K562 (cell line): ENCODE results near the gene KIF26B. TPM values are rescaled to one million over a fixed set of nuclear protein-coding genes. Genes with fewer than 3 reads are reported as not detected.

Source experiments
- ATAC-seq: fragments of 200-7000 bp; cut with Tn5 transposase; 3 replicates; pipeline ENCODE4 v1.9.1; 2020; ENCODE audit warnings: moderate library complexity
- BruUV-seq: library from RNA; stranded (reverse); fragments of 400-500 nt; replicated peaks from 2 replicates; lab custom pipeline; 2021; lab: Mats Ljungman, UMichigan
- CTCF ChIA-PET: fragments of 300-600 bp; formaldehyde crosslinking; extraction: SDS; loops from one replicate; lab custom pipeline; 2021; ENCODE audit warnings: low intra/inter-chr PET ratio; lab: Yijun Ruan, JAX
- POLR2A ChIA-PET: fragments of 300-600, 350-650 bp; sonication (Branson Sonifier 250); formaldehyde crosslinking; extraction: SDS; loops from one replicate; lab custom pipeline; 2021; ENCODE audit warnings: antibody characterized with exemption, inconsistent platforms; lab: Yijun Ruan, JAX
- DNase-seq, 4 experiments: peaks; one replicate each; pipeline versions ENCODE4 v3.0.0 to v3.0.0-alpha.2; 2011 to 2018; ENCODE audit warnings: low spot score in 3 of 4, mixed read lengths in 3 of 4; ENCODE audit errors: extremely low read depth in 1 of 4
- FAIRE-seq: peaks from 2 replicates; lab custom pipeline; 2011; peaks lifted over from hg19 to GRCh38; lab: Jason Lieb, UNC
- H2AFZ ChIP-seq: 2 replicates; pipeline ENCODE4 v1.6.0; 2011; ENCODE audit warnings: low read depth, low read length, control low read depth, inconsistent platforms
- H3K27ac ChIP-seq: fragments of 200-600 bp; 3 replicates; pipeline ENCODE4 v1.8.0; 2011; ENCODE audit warnings: low read depth, mild to moderate bottlenecking, control low read depth, inconsistent platforms, low read length, moderate library complexity, mixed read lengths; ENCODE audit errors: extremely low read depth
- H3K27me3 ChIP-seq, 2 experiments: fragments of 300-600 bp in 1 of 2; 2 replicates in 1 of 2; 3 replicates in 1 of 2; pipeline versions ENCODE4 v1.6.0 to v1.8.0; 2011; ENCODE audit warnings: inconsistent platforms in 2 of 2, low read length in 2 of 2, mild to moderate bottlenecking in 1 of 2, mixed read lengths in 1 of 2, moderate library complexity in 1 of 2; ENCODE audit not compliant: control insufficient read depth in 2 of 2, insufficient read depth in 2 of 2
- H3K36me3 ChIP-seq: fragments of 300-600 bp; 3 replicates; pipeline ENCODE4 v1.8.0; 2011; ENCODE audit warnings: mild to moderate bottlenecking, low read length, inconsistent platforms; ENCODE audit not compliant: control insufficient read depth, insufficient read depth
- H3K4me1 ChIP-seq, 2 experiments: fragments of 200-600 bp in 1 of 2; replicated peaks in 1 of 2; 2 replicates in 1 of 2; 3 replicates in 1 of 2; pipeline versions ENCODE4 v1.5.1 to v1.8.0; 2011; ENCODE audit warnings: inconsistent platforms in 2 of 2, low read length in 2 of 2, mild to moderate bottlenecking in 1 of 2, mixed read lengths in 1 of 2, moderate library complexity in 1 of 2; ENCODE audit not compliant: control insufficient read depth in 2 of 2, insufficient read depth in 2 of 2
- H3K4me2 ChIP-seq: 2 replicates; pipeline ENCODE4 v1.6.1; 2011; ENCODE audit warnings: low read length, control low read depth, inconsistent platforms, mixed read lengths; ENCODE audit not compliant: insufficient read depth
- H3K4me3 ChIP-seq: fragments of 200-600 bp; sonication (generic), shearing (Covaris generic); 2 replicates; pipeline ENCODE4 v1.5.1; 2016; ENCODE audit warnings: control low read depth, inconsistent platforms
- H3K79me2 ChIP-seq: fragments of 200-600 bp; 3 replicates; pipeline ENCODE4 v1.8.0; 2011; ENCODE audit warnings: low read length, inconsistent platforms; ENCODE audit not compliant: control insufficient read depth, insufficient read depth
- H3K9ac ChIP-seq, 2 experiments: 2 replicates each; pipeline versions ENCODE4 v1.6.0 to v1.6.1; 2011; ENCODE audit warnings: low read depth in 2 of 2, low read length in 2 of 2, control low read depth in 1 of 2, inconsistent platforms in 1 of 2, mild to moderate bottlenecking in 1 of 2, mixed read lengths in 1 of 2; ENCODE audit not compliant: insufficient read depth in 1 of 2
- H3K9me1 ChIP-seq: one replicate; pipeline ENCODE4 v1.6.0; 2011; ENCODE audit warnings: inconsistent platforms, mild to moderate bottlenecking, low read length, moderate library complexity; ENCODE audit not compliant: control insufficient read depth, insufficient read depth
- H3K9me3 ChIP-seq: replicated peaks from 2 replicates; pipeline ENCODE4 v1.5.1; 2011; ENCODE audit warnings: low read depth, low read length, inconsistent platforms; ENCODE audit not compliant: control insufficient read depth, insufficient read depth
- H4K20me1 ChIP-seq: replicated peaks from 2 replicates; pipeline ENCODE4 v1.6.1; 2011; ENCODE audit warnings: low read length, inconsistent platforms, mixed read lengths; ENCODE audit not compliant: control insufficient read depth, insufficient read depth
- ELF1 ChIP-seq: fragments of 200-800 bp; sonication (Bioruptor generic); IDR thresholded peaks from 2 replicates; pipeline ENCODE4 v1.6.1; 2016; ENCODE audit warnings: missing genetic modification characterization, missing compliant biosample characterization
- FIP1L1 ChIP-seq: fragments of 200-400 bp; formaldehyde crosslinking; IDR thresholded peaks from 2 replicates; pipeline ENCODE4 v1.6.1; 2018; ENCODE audit warnings: mild to moderate bottlenecking, low read depth, low read length; ENCODE audit not compliant: poor library complexity, severe bottlenecking
- GATA2 ChIP-seq: sonication (generic); formaldehyde crosslinking; IDR thresholded peaks from 2 replicates; pipeline ENCODE4 v1.4.0; 2020; ENCODE audit warnings: mild to moderate bottlenecking, missing genetic modification reagents
- SMAD4 ChIP-seq: fragments of 250-450 bp; sonication (Bioruptor Pico); conservative IDR thresholded peaks from 2 replicates; pipeline ENCODE4 v1.8.0; 2021; ENCODE audit warnings: inconsistent platforms, mild to moderate bottlenecking, moderate library complexity
- U2AF2 ChIP-seq: fragments of 200-400 bp; formaldehyde crosslinking; optimal IDR thresholded peaks from 2 replicates; pipeline ENCODE3; 2017; ENCODE audit warnings: low read depth, mild to moderate bottlenecking, low read length
- ZBTB11 ChIP-seq, 3 experiments: fragments of 200-800 bp in 1 of 3; fragments of 250-450 bp in 1 of 3; fragments of 450-650 bp in 1 of 3; sonication (Bioruptor Pico) in 1 of 3; sonication (Bioruptor generic) in 1 of 3; formaldehyde crosslinking in 1 of 3; IDR thresholded peaks; 2 replicates each; pipeline versions ENCODE4 v1.6.1 to v1.8.0; 2016 to 2022; ENCODE audit warnings: mild to moderate bottlenecking in 2 of 3, missing genetic modification characterization in 2 of 3, missing compliant biosample characterization in 1 of 3, moderate library complexity in 1 of 3
- ZNF407 ChIP-seq: fragments of 450-650 bp; IDR thresholded peaks from 2 replicates; pipeline ENCODE4 v1.6.1; 2016; ENCODE audit warnings: low read depth
- ZNF589 ChIP-seq: fragments of 200-800 bp; sonication (Bioruptor generic); IDR thresholded peaks from 2 replicates; pipeline ENCODE4 v1.6.1; 2016; ENCODE audit warnings: low read depth, missing genetic modification characterization, missing compliant biosample characterization
- WGBS: fragments of 100-300 bp; shearing (Covaris generic); methylation state at CpG from one replicate; pipeline ENCODE4 v1.1.6; 2016; ENCODE audit warnings: low coverage, mixed read lengths; ENCODE audit not compliant: insufficient coverage; ENCODE audit errors: missing lambda C conversion rate; 5-methylcytosine and 5-hydroxymethylcytosine counted together
- in situ Hi-C: fragments of 300-500 bp; cut with MboI; formaldehyde crosslinking; loops from 4 replicates; pipeline ENCODE4 v1.15.0; 2018; ENCODE audit warnings: inconsistent platforms, mixed read lengths
- intact Hi-C: fragments of 100-400 bp; cut with micrococcal nuclease; formaldehyde crosslinking; loops from 2 replicates; pipeline ENCODE4 v1.14.2; 2022
- polyA plus RNA-seq, 8 experiments: library from polyadenylated mRNA; depleted of rRNA in 4 of 8; stranded (reverse) in 5 of 8; unstranded in 3 of 8; fragments of >200 nt; fragmentation: Nextera tagmentation in 2 of 8; fragmentation: Illumina TruSeq in 1 of 8; extraction: Ambion mirVana in 2 of 8; extraction: Trizol in 1 of 8; gene quantifications; 2 replicates each; pipeline versions ENCODE4 v1.2.1 to v1.2.3, GENCODE V29; 2011 to 2014; ENCODE audit warnings: inconsistent platforms in 1 of 8, missing spikeins in 1 of 8
- total RNA-seq, 7 experiments: library from RNA; depleted of rRNA in 6 of 7; stranded (reverse); fragments of >200 nt in 6 of 7; fragmentation: Illumina TruSeq in 2 of 7; extraction: Trizol in 2 of 7; gene quantifications; 2 replicates each; pipeline versions ENCODE4 v1.2.1 to v1.2.3, GENCODE V29; 2011 to 2021; ENCODE audit warnings: low replicate concordance in 1 of 7

The KIF26B gene
- total and polyA plus RNA-seq, 9 of the 15 experiments (the other 6 are each of a cell fraction or from before 2014, with no cell fraction given), result 0.02 to 0.08 (median 0.03) TPM; not detected in 6

- TF ChIP-seq ZBTB11 (CRISPR knock-in tag; IDR thresholded peaks at IDR 0.05), result no peak
These were observed 313.0 kb downstream of the KIF26B start (continued) for GRCh38 chr1:245467804-245468203.

GRCh38 chr1:245469006-245469405 is 314.2 kb downstream of the KIF26B start:
- Histone ChIP-seq H3K27ac (no peak overlapping the region), H3K79me2 (no peaks in the 10 kb centered on the region), H4K20me1 (no peaks in the 10 kb centered on the region), H3K36me3 (no peaks in the 10 kb centered on the region), H3K27me3 (peaks cover 25 to 63% of the 10 kb centered on the region in 2 experiments), H3K9ac (no peak overlapping the region), H3K4me1 (peaks cover 0 to 4% of the 10 kb centered on the region in 2 experiments; a peak in 1 of 5 replicates), H3K9me1 (no peaks in the 10 kb centered on the region), H3K4me3 (no peak overlapping the region), H3K9me3 (no peaks in the 10 kb centered on the region), H2AFZ (no peak overlapping the region), H3K4me2 (no peak overlapping the region)
- ChIA-PET CTCF (no interaction called here), POLR2A (interaction anchor here (0.7 to 1.0 kb wide), 2 partner anchors 13 to 18 kb away, joined by 4 read pairs; no protein-coding TSS in a partner anchor)
- DNase-seq, result no peak
- in situ Hi-C loops (no loop called here), intact Hi-C loops (no loop called here)
- no peak for FAIRE-seq
- no TSS peak for BruUV-seq
- 1% methylated on average over 6 of the region's 6 CpGs for WGBS
- no peak for ATAC-seq
- no peak for TF ChIP-seq FIP1L1
- TF ChIP-seq GATA2, result no peak
- no peak for TF ChIP-seq ZNF589 (CRISPR knock-in tag)
- TF ChIP-seq SMAD4, result no peak
- TF ChIP-seq ZNF407, result no peak
- no peak for TF ChIP-seq U2AF2
- no peak for TF ChIP-seq ELF1 (tag)
